ENCODE measurements around the gene POC1A. TPM values are rescaled to one million over a fixed set of nuclear protein-coding genes. Genes with fewer than 3 reads are reported as not detected.
"Not testable (repeated sequence)": the region's sequence is repeated elsewhere in the genome, so short reads cannot be mapped to it uniquely, and the experiment has no call there.

Gene POC1A
- total RNA-seq, 1 donor from 2014 or later, result 2.4 TPM

- H3K4me1 Mint-ChIP-seq, result peaks cover 4% of the 10 kb centered on the region
- H3K4me3 Mint-ChIP-seq, result no peak overlapping the region
- no peak overlapping the region for H3K27ac Mint-ChIP-seq
- no peaks in the 10 kb centered on the region for H3K27me3 Mint-ChIP-seq
- ATAC-seq (ENCODE audit: low read depth) (no peak), DNase-seq (no peak)
- H3K9me3 Mint-ChIP-seq, result no peaks in the 10 kb centered on the region
- intact Hi-C loops (cut with micrococcal nuclease), result no loop called here
- ChIA-PET CTCF (no interaction called here), POLR2A (no interaction called here)
- no peaks in the 10 kb centered on the region for H3K36me3 Mint-ChIP-seq (ENCODE audit: low read depth)
- TF ChIP-seq CTCF (IDR thresholded peaks at IDR 0.05), result no peak
These were observed 120.0 kb downstream of the POC1A start for GRCh38 chr3:52034212-52034611.

GRCh38 chr3:52033748-52034147 is 120.5 kb downstream of the POC1A start:
- H3K27ac Mint-ChIP-seq; H3K36me3 Mint-ChIP-seq (ENCODE audit: low read depth); H3K4me1 Mint-ChIP-seq; intact Hi-C loops (cut with micrococcal nuclease); H3K27me3 Mint-ChIP-seq; ATAC-seq (ENCODE audit: low read depth); DNase-seq; H3K4me3 Mint-ChIP-seq; CTCF ChIA-PET; H3K9me3 Mint-ChIP-seq: not testable (repeated sequence)
- POLR2A ChIA-PET, result interaction anchor here (0.5 to 0.6 kb wide), 3 partner anchors 107 to 399 kb away, joined by 4 to 8 read pairs (median 6); no protein-coding TSS in a partner anchor

GRCh38 chr3:52032702-52033408 is 121.4 kb downstream of the POC1A start:
- no peaks in the 10 kb centered on the region for H3K36me3 Mint-ChIP-seq (ENCODE audit: low read depth)
- H3K4me1 Mint-ChIP-seq, result peaks cover 4% of the 10 kb centered on the region
- ChIA-PET POLR2A (no interaction called here), CTCF (no interaction called here)
- no peak for ATAC-seq (ENCODE audit: low read depth)
- no peak overlapping the region for H3K27ac Mint-ChIP-seq
- no peaks in the 10 kb centered on the region for H3K9me3 Mint-ChIP-seq
- intact Hi-C loops (cut with micrococcal nuclease), result no loop called here
- no peak for DNase-seq
- no peaks in the 10 kb centered on the region for H3K27me3 Mint-ChIP-seq
- no peak overlapping the region for H3K4me3 Mint-ChIP-seq
- no peak for TF ChIP-seq CTCF (IDR thresholded peaks at IDR 0.05)

- no peak for TF ChIP-seq CTCF (IDR thresholded peaks at IDR 0.05)
- ChIA-PET CTCF (no interaction called here), POLR2A (interaction anchor here (0.6 to 1.0 kb wide), 2 partner anchors 54 to 341 kb away, joined by 4 to 5 read pairs; no protein-coding TSS in a partner anchor)
- H3K36me3 Mint-ChIP-seq (ENCODE audit: low read depth), result no peaks in the 10 kb centered on the region
- H3K27me3 Mint-ChIP-seq, result no peaks in the 10 kb centered on the region
- intact Hi-C loops (cut with micrococcal nuclease), result no loop called here
- no peaks in the 10 kb centered on the region for H3K9me3 Mint-ChIP-seq
- ATAC-seq (ENCODE audit: low read depth), result no peak
- H3K4me1 Mint-ChIP-seq, result peaks cover 4% of the 10 kb centered on the region
- DNase-seq, result no peak
- H3K4me3 Mint-ChIP-seq, result no peak overlapping the region
- H3K27ac Mint-ChIP-seq, result no peak overlapping the region
These were observed 122.3 kb downstream of the POC1A start for GRCh38 chr3:52031896-52032295.

GRCh38 chr3:52030714-52031310 is 123.4 kb downstream of the POC1A start:
- no peak overlapping the region for H3K4me3 Mint-ChIP-seq
- no peaks in the 10 kb centered on the region for H3K4me1 Mint-ChIP-seq
- no peaks in the 10 kb centered on the region for H3K36me3 Mint-ChIP-seq (ENCODE audit: low read depth)
- POLR2A ChIA-PET, result interaction anchor here (1.0 kb wide), 1 partner anchor 55 kb away, joined by 4 read pairs; no protein-coding TSS in a partner anchor
- no peak overlapping the region for H3K27ac Mint-ChIP-seq
- H3K9me3 Mint-ChIP-seq, result no peaks in the 10 kb centered on the region
- DNase-seq (no peak), ATAC-seq (ENCODE audit: low read depth) (no peak)
- intact Hi-C loops (cut with micrococcal nuclease), result no loop called here
- CTCF ChIA-PET, result no interaction called here
- H3K27me3 Mint-ChIP-seq, result no peaks in the 10 kb centered on the region
- no peak for TF ChIP-seq CTCF (IDR thresholded peaks at IDR 0.05)

Measured in activated B cell treated with CpG ODN at 0.5 μM for 24 hours (primary cell).